PC-9 (cell line): ENCODE results near the gene DEXI. TPM values are rescaled to one million over a fixed set of nuclear protein-coding genes. Genes with fewer than 3 reads are reported as not detected.
"Not testable (repeated sequence)": the region's sequence is repeated elsewhere in the genome, so short reads cannot be mapped to it uniquely, and the experiment has no call there.

Experiments
- BruUV-seq: library from RNA; stranded (reverse); fragments of 400-500 nt; replicated peaks from 2 replicates; lab custom pipeline; 2021; lab: Mats Ljungman, UMichigan
- CTCF ChIA-PET: fragments of 300-600 bp; sonication (Branson Sonifier 250); formaldehyde crosslinking; loops from one replicate; lab custom pipeline; 2022; ENCODE audit warnings: antibody characterized with exemption; lab: Charles Lee
- POLR2A ChIA-PET: fragments of 300-600 bp; sonication (Branson Sonifier 250); formaldehyde crosslinking; loops from one replicate; lab custom pipeline; 2022; ENCODE audit warnings: antibody characterized with exemption; ENCODE audit not compliant: unreplicated experiment; lab: Charles Lee
- DNase-seq, 2 experiments: peaks; one replicate each; pipeline versions ENCODE4 v3.0.0 to v3.0.0-alpha.2; 2015 to 2022; ENCODE audit warnings: mixed read lengths in 1 of 2
- H2AFZ ChIP-seq: fragments of 200-600 bp; sonication (generic); 2 replicates; pipeline ENCODE4 v1.8.1; 2017; ENCODE audit warnings: antibody characterized with exemption
- H3F3A ChIP-seq: fragments of 200-600 bp; sonication (generic); 2 replicates; pipeline ENCODE4 v1.8.1; 2017; ENCODE audit warnings: antibody characterized with exemption, mild to moderate bottlenecking, low read depth; ENCODE audit not compliant: insufficient read depth
- H3K27ac ChIP-seq: fragments of 200-600 bp; sonication (generic); 2 replicates; pipeline ENCODE4 v1.6.1; 2016; ENCODE audit warnings: mixed run types
- H3K27me3 ChIP-seq: fragments of 200-600 bp; sonication (generic); 2 replicates; pipeline ENCODE4 v1.6.1; 2016; ENCODE audit warnings: low read depth, mixed run types; ENCODE audit not compliant: insufficient read depth
- H3K36me3 ChIP-seq: fragments of 200-600 bp; sonication (generic); 2 replicates; pipeline ENCODE4 v1.6.1; 2016; ENCODE audit warnings: low read depth, mixed run types
- H3K4me1 ChIP-seq: fragments of 200-600 bp; sonication (generic); replicated peaks from 2 replicates; pipeline ENCODE4 v1.6.1; 2016; ENCODE audit warnings: mixed run types; ENCODE audit not compliant: insufficient read depth
- H3K4me2 ChIP-seq: fragments of 200-600 bp; sonication (generic); 2 replicates; pipeline ENCODE4 v1.6.1; 2017; ENCODE audit warnings: mixed run types
- H3K4me3 ChIP-seq: fragments of 200-600 bp; sonication (generic); 2 replicates; pipeline ENCODE4 v1.6.1; 2016; ENCODE audit warnings: mixed run types
- H3K79me2 ChIP-seq: fragments of 200-600 bp; sonication (generic); 2 replicates; pipeline ENCODE4 v1.6.1; 2017; ENCODE audit warnings: low read depth, mixed run types
- H3K9me2 ChIP-seq: fragments of 200-600 bp; sonication (generic); 2 replicates; pipeline ENCODE4 v1.8.1; 2017; ENCODE audit warnings: mild to moderate bottlenecking; ENCODE audit not compliant: insufficient read depth
- H3K9me3 ChIP-seq: fragments of 200-600 bp; sonication (generic); 2 replicates; pipeline ENCODE4 v1.8.1; 2016; ENCODE audit warnings: low read depth; ENCODE audit not compliant: insufficient read depth
- H4K20me1 ChIP-seq: fragments of 200-600 bp; sonication (generic); 2 replicates; pipeline ENCODE4 v1.8.1; 2017; ENCODE audit not compliant: insufficient read depth
- EZH2 ChIP-seq: fragments of 200-600 bp; sonication (generic); IDR thresholded peaks from 2 replicates; pipeline ENCODE4 v1.8.0; 2017; ENCODE audit warnings: antibody characterized with exemption, low read depth
- intact Hi-C: fragments of 100-400 bp; cut with micrococcal nuclease; formaldehyde crosslinking; loops from one replicate; pipeline ENCODE4 v1.10.0; 2022; ENCODE audit not compliant: unreplicated experiment
- total RNA-seq: library from RNA; stranded (reverse); gene quantifications from 2 replicates; pipeline ENCODE4 v1.2.3, GENCODE V29; 2021
- TF ChIP-seq, protein P1 (sequence below): fragments of 200-600 bp; sonication (generic); conservative IDR thresholded peaks from 2 replicates; pipeline ENCODE4 v1.6.1; 2017; ENCODE audit warnings: mixed run types, antibody characterized with exemption, mild to moderate bottlenecking, moderate library complexity

The DEXI gene
- total RNA-seq, 1 experiment from 2014 or later, result 33.1 TPM

DNA sequence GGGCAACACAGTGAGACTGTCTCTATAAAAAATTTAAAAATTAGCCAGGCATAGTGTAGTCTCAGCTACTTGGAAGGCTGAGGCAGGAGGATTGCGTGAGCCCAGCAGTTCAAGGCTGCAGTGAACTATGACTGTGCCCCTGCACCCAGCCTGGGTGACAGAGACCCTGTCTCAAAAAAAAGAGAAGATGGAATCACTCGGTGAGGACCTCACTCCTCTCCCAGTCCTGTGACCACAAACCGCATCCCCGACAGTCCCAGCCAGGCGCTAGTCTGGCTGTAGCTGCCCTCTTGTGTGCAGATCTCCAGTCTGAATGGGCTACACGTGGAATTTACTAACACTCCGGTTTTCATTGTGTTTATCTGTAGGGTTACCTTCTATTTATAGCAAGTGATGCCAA is 11.1 kb downstream of the DEXI start:
- POLR2A ChIA-PET, result no interaction called here

DNA sequence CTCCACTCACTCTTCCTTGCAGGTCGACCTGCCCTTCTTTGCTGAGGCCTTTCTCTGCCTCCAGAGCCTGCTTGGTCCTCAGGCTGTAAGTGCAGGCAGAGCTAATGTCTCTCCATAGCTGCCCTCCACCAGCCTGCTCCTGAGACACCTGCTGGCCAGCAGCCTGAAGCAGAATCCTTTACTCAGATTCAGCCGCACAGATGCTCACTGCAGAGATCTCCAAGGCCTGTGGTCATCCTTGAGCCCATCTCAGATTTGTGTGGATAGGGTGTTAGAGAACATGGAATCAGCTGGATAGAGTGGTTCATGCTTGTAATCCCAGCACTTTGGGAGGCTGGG is 11.5 kb downstream of the DEXI start:
- Histone ChIP-seq H3K36me3 (peaks cover 5% of the 10 kb centered on the region; the same call in 1 of the 2 replicates), H3K4me3 (no peak overlapping the region), H3K79me2 (0 out of 2 replicates have a peak, but pooled peaks cover 3% of the 10 kb centered on the region), H4K20me1 (peaks cover 23% of the 10 kb centered on the region; the same call in 1 of the 2 replicates), H3K9me2 (no peaks in the 10 kb centered on the region), H3K4me1 (no peaks in the 10 kb centered on the region), H3K9me3 (no peaks in the 10 kb centered on the region), H3K4me2 (no peak overlapping the region), H2AFZ (no peak overlapping the region), H3K27me3 (no peaks in the 10 kb centered on the region), H3F3A (no peaks in the 10 kb centered on the region), H3K27ac (no peak overlapping the region)
- DNase-seq, result no peak
- CTCF ChIA-PET, result no interaction called here
- BruUV-seq, result no TSS peak
- POLR2A ChIA-PET, result interaction anchor here (0.6 kb wide), 1 partner anchor 644 kb away, joined by 3 read pairs; no protein-coding TSS in a partner anchor
- no peak for TF ChIP-seq EZH2
- TF ChIP-seq, protein P1, sequence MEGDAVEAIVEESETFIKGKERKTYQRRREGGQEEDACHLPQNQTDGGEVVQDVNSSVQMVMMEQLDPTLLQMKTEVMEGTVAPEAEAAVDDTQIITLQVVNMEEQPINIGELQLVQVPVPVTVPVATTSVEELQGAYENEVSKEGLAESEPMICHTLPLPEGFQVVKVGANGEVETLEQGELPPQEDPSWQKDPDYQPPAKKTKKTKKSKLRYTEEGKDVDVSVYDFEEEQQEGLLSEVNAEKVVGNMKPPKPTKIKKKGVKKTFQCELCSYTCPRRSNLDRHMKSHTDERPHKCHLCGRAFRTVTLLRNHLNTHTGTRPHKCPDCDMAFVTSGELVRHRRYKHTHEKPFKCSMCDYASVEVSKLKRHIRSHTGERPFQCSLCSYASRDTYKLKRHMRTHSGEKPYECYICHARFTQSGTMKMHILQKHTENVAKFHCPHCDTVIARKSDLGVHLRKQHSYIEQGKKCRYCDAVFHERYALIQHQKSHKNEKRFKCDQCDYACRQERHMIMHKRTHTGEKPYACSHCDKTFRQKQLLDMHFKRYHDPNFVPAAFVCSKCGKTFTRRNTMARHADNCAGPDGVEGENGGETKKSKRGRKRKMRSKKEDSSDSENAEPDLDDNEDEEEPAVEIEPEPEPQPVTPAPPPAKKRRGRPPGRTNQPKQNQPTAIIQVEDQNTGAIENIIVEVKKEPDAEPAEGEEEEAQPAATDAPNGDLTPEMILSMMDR, result no peak
- intact Hi-C loops, result no loop called here

More for the DNA sequence above, 11.1 kb downstream of the DEXI start:
- Histone ChIP-seq H3K4me1 (no peaks in the 10 kb centered on the region), H4K20me1 (peaks cover 23% of the 10 kb centered on the region; the same call in 1 of the 2 replicates), H3K4me2 (no peak overlapping the region), H3K9me2 (no peaks in the 10 kb centered on the region), H3K9me3 (no peaks in the 10 kb centered on the region), H2AFZ (no peak overlapping the region), H3K36me3 (peaks cover 5% of the 10 kb centered on the region; the same call in 1 of the 2 replicates), H3F3A (no peaks in the 10 kb centered on the region), H3K79me2 (0 out of 2 replicates have a peak, but pooled peaks cover 7% of the 10 kb centered on the region), H3K27ac (no peak overlapping the region), H3K27me3 (no peaks in the 10 kb centered on the region), H3K4me3 (no peak overlapping the region)
- TF ChIP-seq EZH2, result no peak
- TF ChIP-seq, protein P1, result no peak
- CTCF ChIA-PET, result no interaction called here
- intact Hi-C loops, result no loop called here
- no TSS peak for BruUV-seq
- DNase-seq, result no peak

DNA sequence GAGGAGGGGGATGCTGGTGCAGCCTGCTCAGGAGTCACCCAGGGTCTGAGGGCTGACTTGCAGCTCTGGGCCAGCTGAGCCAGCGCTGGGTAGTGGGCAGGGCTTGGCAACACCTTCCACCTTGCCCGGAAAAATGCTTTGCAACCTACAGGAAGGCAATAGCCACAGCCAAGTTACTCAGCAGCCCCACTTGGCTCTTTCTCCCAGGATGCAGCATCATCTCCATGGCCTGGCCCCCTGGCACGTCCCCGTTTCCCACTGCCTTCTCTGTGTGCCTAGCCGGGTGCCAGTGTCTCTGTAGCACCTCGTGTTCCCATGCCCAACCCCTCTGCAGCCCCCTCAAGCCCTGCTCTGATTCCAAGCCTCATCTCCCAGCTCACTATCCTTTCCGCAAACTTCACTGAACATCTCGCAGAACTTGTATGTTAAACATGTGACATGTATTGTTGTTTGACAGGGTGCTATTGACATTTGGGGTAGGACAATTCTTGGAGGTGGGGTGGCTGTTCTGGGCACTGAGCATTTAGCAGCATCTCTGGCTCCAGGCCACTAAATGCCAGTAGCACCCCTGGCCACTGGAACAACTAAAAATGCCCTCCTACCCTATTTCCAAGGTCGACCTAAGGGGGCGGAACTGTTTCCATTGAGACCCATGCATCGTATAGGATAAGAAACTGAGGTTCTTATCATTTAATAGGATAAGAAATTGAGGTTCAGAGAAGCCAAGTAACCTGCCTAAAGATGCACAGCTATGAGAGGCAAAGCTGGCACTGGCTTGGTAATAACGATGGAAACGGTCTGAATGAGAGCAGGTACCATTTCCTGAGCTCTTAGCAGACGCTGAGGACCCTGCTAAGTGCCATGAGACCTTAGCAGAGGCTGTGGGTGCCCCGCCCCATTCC is 12.2 kb downstream of the DEXI start:
- CTCF ChIA-PET, result no interaction called here
- no peaks in the 10 kb centered on the region for H3K9me2 ChIP-seq
- no peak for DNase-seq
- H3K79me2 ChIP-seq, result 0 out of 2 replicates have a peak, but pooled peaks cover under 1% of the 10 kb centered on the region
- H3K4me3 ChIP-seq, result no peak overlapping the region
- H3K36me3 ChIP-seq, result peaks cover 5% of the 10 kb centered on the region; the same call in 1 of the 2 replicates
- TF ChIP-seq, protein P1, result no peak
- no peak for TF ChIP-seq EZH2
- H4K20me1 ChIP-seq, result peaks cover 23% of the 10 kb centered on the region; the same call in 1 of the 2 replicates
- intact Hi-C loops, result no loop called here
- POLR2A ChIA-PET, result interaction anchor here (0.6 kb wide), 1 partner anchor 644 kb away, joined by 3 read pairs; no protein-coding TSS in a partner anchor
- H3K27ac ChIP-seq, result no peak overlapping the region
- H3K9me3 ChIP-seq, result no peaks in the 10 kb centered on the region
- H3K27me3 ChIP-seq, result no peaks in the 10 kb centered on the region
- BruUV-seq, result no TSS peak
- no peak overlapping the region for H3K4me2 ChIP-seq
- no peak overlapping the region for H2AFZ ChIP-seq
- H3K4me1 ChIP-seq, result no peaks in the 10 kb centered on the region
- H3F3A ChIP-seq, result no peaks in the 10 kb centered on the region

DNA sequence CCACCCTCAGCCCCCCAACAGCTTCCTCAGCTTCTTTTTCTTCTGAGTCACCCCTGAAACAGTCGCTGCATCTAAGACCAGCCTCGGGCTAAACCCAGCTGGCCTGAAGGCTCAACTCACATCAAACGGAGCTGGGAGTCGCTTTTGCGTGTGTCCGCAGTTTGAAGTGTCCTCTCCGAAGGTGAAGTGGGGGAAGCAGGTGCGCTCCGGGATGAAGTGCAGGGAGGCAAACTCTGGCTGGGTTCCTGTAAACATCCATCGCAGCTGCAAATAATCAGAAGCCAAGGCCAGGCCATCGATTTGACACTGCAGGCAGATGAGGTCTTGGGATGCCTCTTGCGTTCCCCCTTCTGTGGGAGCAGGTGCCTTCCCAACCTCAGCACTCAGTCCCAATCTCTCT is 13.2 kb downstream of the DEXI start:
- H3K4me3 ChIP-seq, DNase-seq, H2AFZ ChIP-seq, intact Hi-C loops, H3K4me2 ChIP-seq, H3F3A ChIP-seq, CTCF ChIA-PET, H3K27ac ChIP-seq, H3K79me2 ChIP-seq, BruUV-seq, H3K9me2 ChIP-seq, H3K36me3 ChIP-seq, H3K4me1 ChIP-seq, H3K27me3 ChIP-seq, H3K9me3 ChIP-seq, POLR2A ChIA-PET: not testable (repeated sequence)
- H4K20me1 ChIP-seq, result peaks cover 14% of the 10 kb centered on the region; the same call in 1 of the 2 replicates
